Measurements from ENCODE around the gene TCF12.

DNA sequence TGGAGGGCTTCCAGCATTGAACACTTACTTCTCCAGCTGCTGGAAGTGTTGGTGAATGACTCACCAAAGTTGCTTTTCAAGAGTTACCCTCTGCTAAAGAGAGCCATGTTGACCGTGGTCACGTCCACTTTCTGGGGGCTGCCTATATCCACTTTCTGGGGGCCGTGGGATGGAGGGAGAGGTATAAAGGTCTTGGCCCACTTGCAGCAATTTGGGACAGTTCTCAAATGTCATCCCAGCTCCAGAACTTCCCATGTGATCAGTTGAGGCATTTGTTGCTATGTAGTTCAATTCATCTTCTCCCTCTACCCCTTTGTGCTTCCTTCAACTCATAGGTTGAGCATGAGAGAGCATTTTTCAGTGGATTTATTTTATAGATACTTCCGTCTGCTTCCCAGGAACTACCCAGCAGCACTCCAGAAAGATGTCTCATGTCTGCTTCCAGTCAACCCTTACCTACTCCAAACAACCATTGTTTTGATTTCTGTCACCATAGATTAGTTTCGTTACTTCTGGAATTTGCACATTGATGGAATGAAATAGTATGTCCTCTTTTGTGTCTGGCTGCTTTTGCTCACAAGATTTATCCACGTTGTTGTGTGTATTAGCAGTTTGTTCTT is 130.6 kb downstream of the TCF12 start:
- TF ChIP-seq, protein P1, sequence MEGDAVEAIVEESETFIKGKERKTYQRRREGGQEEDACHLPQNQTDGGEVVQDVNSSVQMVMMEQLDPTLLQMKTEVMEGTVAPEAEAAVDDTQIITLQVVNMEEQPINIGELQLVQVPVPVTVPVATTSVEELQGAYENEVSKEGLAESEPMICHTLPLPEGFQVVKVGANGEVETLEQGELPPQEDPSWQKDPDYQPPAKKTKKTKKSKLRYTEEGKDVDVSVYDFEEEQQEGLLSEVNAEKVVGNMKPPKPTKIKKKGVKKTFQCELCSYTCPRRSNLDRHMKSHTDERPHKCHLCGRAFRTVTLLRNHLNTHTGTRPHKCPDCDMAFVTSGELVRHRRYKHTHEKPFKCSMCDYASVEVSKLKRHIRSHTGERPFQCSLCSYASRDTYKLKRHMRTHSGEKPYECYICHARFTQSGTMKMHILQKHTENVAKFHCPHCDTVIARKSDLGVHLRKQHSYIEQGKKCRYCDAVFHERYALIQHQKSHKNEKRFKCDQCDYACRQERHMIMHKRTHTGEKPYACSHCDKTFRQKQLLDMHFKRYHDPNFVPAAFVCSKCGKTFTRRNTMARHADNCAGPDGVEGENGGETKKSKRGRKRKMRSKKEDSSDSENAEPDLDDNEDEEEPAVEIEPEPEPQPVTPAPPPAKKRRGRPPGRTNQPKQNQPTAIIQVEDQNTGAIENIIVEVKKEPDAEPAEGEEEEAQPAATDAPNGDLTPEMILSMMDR (IDR thresholded peaks at IDR 0.05) = no peak
- no peak for TF ChIP-seq EP300 (IDR thresholded peaks at IDR 0.05; ENCODE audit: low read depth)
- TF ChIP-seq POLR2A (IDR thresholded peaks at IDR 0.05) = no peak
- no peak for TF ChIP-seq POLR2AphosphoS5 (IDR thresholded peaks at IDR 0.05)

All from transverse colon (tissue), 4 donors.